ENCODE measurements around the gene NAPG.

Gene NAPG

GRCh38 chr18:10519999-10520935 is 5.6 kb upstream of the NAPG start:
- no peak overlapping the region for H3K4me3 ChIP-seq (ENCODE audit: low read depth, low read length)
- TF ChIP-seq CTCF (conservative IDR thresholded peaks at IDR 0.05; ENCODE audit: low read depth, low read length) = peak; percentile 88
- peak; percentile 98 for DNase-seq (ENCODE audit: low read depth)

GRCh38 chr18:10521566-10521965 is 4.3 kb upstream of the NAPG start:
- no peak for DNase-seq (ENCODE audit: low read depth)
- H3K4me3 ChIP-seq (ENCODE audit: low read depth, low read length) = no peak overlapping the region
- TF ChIP-seq CTCF (conservative IDR thresholded peaks at IDR 0.05; ENCODE audit: low read depth, low read length) = no peak

GRCh38 chr18:10522574-10522973 is 3.3 kb upstream of the NAPG start:
- H3K4me3 ChIP-seq (ENCODE audit: low read depth, low read length) = no peak overlapping the region
- no peak for DNase-seq (ENCODE audit: low read depth)
- no peak for TF ChIP-seq CTCF (conservative IDR thresholded peaks at IDR 0.05; ENCODE audit: low read depth, low read length)

- DNase-seq (ENCODE audit: low read depth) = no peak
- TF ChIP-seq CTCF (conservative IDR thresholded peaks at IDR 0.05; ENCODE audit: low read depth, low read length) = no peak
- H3K4me3 ChIP-seq (ENCODE audit: low read depth, low read length) = no peak overlapping the region
Measured at GRCh38 chr18:10523544-10523943, 2.3 kb upstream of the NAPG start.

GRCh38 chr18:10524507-10525370 is 1.1 kb upstream of the NAPG start:
- H3K4me3 ChIP-seq (ENCODE audit: low read depth, low read length) = no peak overlapping the region
- TF ChIP-seq CTCF (conservative IDR thresholded peaks at IDR 0.05; ENCODE audit: low read depth, low read length) = no peak
- DNase-seq (ENCODE audit: low read depth) = peak; percentile 52

- no peak for DNase-seq (ENCODE audit: low read depth)
- H3K4me3 ChIP-seq (ENCODE audit: low read depth, low read length) = peak overlapping the region; percentile 83
Measured at GRCh38 chr18:10525371-10525691, 496 bp upstream of the NAPG start.

More at GRCh38 chr18:10525371-10525691, 496 bp upstream of the NAPG start:
- no peak for TF ChIP-seq CTCF (conservative IDR thresholded peaks at IDR 0.05; ENCODE audit: low read depth, low read length)

All from choroid plexus epithelial cell (primary cell).